SIG-M5 treated with dmso at 0.1 percent for 504 hours (cell line): ENCODE measurements around the gene CACNB4.
A peak's percentile ranks its signal among the peaks of the same experiment; 100 is the strongest.
"Not testable (repeated sequence)": the region's sequence is repeated elsewhere in the genome, so short reads cannot be mapped to it uniquely, and the experiment has no call there.

Experiments
- DNase-seq: peaks from one replicate; lab custom pipeline; 2025; ENCODE audit not compliant: unreplicated experiment; lab: John Stamatoyannopoulos, UW

Gene CACNB4

DNA sequence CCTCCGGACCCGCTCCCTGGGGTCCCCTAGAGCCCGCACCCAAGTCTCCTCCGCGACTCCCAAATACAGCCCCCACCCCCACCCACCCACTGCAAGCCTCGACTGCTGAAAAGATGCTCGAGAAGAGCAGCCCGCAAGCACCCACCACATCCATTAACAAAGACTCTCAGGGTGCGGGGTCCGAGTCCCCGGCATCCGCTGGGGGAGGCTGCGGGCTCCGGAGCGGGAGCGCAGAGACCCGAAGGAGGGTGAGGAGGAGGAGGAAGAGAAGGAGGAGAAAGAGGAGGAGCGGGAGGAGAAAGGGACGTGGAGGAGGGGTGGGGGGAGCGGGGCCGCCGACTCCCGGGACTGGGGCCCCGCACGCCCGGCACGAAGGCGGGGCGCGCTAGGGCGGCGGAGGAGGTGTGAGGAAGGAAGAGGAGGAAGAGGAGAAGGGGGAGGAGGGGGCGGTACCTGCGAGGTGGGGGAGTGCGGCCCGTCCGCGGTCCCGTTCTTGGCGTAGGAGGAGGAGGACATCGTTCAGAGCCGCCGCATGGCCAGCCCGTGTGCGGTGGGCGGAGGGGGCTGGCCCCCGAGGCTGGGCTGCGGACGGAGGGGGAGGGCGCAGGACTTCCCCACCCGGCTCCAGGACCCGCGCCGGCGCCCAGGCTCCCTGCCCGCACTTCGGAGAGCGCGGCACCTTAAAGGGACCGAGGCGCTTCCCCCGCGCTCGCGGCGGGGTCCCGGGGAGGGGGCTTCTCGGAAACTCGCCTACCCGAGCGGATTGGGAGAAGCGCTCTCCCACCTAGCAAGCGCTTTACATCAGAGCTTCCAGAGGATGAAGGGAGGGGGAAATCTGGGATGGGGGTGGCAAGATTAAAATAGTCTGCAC, at the start of gene CACNB4:
Gene CACNB4, minus strand, starts transcription at position 549 of the 871 bp plus-strand sequence.
- no peak for DNase-seq

DNA sequence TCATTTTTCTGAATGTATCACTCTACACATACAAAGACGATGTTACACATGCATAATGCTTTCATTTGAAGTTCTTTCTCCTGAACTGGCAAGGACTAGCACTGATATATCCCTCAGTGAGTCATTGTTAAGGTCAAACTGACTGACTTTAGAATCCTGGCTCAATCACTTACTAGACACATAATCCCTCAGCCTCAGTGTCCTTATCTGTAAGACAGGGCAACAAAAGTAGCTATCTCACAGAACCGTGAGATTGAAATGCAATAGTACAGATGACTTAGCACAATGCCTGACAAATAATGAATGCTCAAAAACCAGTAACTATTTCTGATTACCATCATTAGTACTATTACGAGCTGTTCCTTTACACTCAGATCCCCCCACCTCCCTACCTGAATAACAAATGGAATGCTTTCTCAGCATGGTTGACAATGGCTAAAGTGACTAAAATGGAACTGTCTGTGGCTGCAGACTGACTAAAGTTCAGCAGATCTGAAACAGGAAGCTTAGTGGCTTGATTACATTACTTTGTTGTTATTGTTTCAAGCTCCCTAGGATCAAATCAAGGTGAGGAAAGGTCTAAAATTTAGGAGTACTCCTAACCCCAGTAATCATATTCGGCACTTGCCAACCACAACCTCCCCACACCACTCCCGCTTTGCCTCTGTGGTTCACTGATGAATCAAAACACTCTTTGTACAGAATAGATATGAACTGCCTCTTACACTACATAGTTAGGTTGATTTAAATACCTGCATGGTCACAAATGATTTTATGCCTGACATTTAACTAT, 35.8 kb upstream of the CACNB4 start:
- no peak for DNase-seq

GRCh38 chr2:152132306-152132705, 33.5 kb upstream of the CACNB4 start:
- DNase-seq = no peak

- no peak for DNase-seq
Measured at GRCh38 chr2:152127628-152128027, 28.8 kb upstream of the CACNB4 start.

DNA sequence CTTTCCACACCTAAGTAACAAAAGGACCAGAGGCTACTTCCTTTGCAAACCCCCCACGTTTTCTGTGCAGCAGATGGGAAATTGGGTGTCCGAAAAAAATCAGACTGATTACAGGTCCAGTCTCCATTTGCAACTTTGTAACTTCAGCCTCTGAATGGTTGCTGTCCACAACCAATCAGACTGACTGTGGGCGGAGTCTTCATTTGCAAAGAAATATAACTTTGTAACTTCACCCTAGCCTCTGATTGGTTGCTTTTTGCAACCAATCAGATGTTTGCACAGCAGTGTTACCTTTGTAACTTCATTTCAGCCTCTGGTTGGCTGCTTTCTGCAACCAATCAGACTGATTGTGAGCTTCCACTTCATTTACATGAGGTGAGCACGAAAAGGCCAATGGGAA, 27.8 kb upstream of the CACNB4 start:
- DNase-seq = no peak

GRCh38 chr2:152122161-152122560, 23.3 kb upstream of the CACNB4 start:
- no peak for DNase-seq

GRCh38 chr2:152120430-152120829, 21.6 kb upstream of the CACNB4 start:
- no peak for DNase-seq

GRCh38 chr2:152115952-152116351, 17.1 kb upstream of the CACNB4 start:
- no peak for DNase-seq

- no peak for DNase-seq
Measured at GRCh38 chr2:152114366-152114765, 15.5 kb upstream of the CACNB4 start.

GRCh38 chr2:152107140-152107539, 8.3 kb upstream of the CACNB4 start:
- not testable (repeated sequence) for DNase-seq

GRCh38 chr2:152106464-152106863, 7.6 kb upstream of the CACNB4 start:
- DNase-seq = no peak

DNA sequence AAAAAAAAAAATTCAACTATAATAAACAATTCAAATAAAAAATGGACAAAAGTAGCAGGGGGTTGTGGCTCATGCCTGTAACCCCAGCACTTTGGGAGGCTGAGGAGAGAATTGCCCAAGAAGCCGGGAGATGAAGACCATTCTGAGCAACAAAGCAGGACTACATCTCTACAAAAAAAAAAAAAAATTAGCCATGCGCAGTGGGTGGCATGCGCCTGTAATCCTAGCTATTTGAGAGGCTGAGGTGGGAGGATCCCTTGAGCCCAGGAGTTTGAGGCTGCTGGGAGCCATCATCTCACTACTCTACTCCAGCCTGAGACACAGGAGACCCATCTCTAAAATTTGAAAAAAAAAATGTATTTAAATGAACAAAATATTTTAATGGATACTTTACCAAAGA, 4.4 kb upstream of the CACNB4 start:
- DNase-seq = no peak

GRCh38 chr2:152100961-152101360, 2.1 kb upstream of the CACNB4 start:
- no peak for DNase-seq

DNA sequence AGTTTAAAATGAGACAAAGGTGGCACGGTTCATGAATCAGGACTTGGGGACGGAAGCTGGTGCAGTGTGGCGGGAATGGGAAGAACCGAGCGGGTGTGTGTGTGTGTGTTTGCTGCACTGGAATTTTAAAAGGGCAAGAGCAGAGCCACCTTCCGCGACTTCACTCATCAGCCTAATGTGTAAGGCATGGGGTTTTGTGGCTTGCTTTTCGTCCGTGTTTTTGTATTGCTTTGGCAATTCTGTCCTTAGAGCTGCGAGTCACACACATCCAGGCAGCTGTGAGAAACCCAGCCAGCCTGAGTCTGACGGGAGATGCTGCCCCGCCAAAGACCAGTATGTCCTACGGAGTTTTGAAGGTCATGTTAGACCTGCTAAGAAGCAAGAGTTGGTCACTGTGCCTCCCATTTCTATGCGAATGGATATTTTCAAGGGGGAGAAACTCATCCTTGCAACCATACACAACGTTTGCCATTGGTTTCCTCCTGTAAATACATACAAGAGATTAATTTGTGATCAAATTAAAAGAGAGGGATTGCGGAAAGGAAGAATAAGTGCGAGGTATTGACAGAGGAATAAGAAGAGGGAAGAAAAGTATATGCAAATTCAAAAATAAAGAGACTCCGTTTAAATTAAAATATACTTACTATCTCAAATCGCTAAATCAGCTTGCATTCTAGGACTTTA, 665 bp upstream of the CACNB4 start:
- peak; percentile 17 for DNase-seq

DNA sequence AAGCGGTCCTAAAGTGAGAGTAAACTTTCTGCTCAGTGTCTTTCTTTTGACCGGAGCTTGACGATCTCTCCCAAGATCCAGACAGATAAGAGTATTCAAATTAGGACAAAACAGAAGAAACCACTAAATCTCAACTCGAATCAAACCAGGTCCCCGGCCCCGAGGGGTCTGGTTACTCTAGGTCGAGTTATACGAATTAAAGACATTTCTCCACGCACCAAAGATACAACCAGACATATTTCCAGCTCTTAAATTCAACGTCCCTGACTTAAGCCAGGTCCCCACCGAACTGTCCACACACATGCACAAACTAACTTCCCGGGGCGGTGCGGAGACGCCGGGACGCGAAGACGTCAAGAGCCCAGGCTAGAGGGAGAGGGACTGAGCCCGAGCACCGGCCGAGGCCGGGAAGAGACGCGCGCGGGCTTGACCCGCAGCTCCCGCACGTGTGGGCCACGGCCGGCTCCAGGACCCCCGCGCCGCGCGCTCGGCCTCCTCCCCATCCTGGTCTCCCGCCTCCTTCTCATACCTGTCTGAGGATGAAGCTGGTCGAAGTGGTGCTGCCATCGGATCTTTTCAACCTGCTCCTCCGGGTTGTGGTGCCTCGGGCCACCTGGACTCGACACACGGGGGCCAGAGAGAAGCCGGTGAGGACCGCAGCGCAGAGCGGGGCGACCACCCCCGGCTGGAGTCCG, 896 bp downstream of the CACNB4 start:
- DNase-seq = no peak

- no peak for DNase-seq
Measured at GRCh38 chr2:152097290-152097800, 1.5 kb downstream of the CACNB4 start.

GRCh38 chr2:152095146-152095545, 3.7 kb downstream of the CACNB4 start:
- no peak for DNase-seq

DNA sequence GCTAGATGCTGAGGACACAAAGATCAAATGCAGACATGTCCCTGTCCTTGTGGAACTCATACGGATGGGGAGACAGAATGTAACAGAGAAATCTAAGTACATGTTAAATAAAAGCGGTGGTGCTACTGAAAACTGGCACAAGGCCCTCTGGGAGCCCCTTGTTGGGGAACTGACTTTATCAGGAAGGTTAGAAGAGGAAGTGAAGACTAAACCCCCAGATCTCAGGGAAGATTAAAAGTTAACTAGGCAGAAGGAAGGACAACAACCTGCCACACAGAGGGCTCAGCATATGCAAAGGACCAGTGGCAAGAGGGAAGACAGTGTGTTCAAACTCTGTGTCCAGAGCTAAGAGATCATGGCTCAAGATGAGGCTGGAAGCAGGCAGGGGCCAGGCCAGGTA, 4.8 kb downstream of the CACNB4 start:
- DNase-seq = peak; percentile 23

DNA sequence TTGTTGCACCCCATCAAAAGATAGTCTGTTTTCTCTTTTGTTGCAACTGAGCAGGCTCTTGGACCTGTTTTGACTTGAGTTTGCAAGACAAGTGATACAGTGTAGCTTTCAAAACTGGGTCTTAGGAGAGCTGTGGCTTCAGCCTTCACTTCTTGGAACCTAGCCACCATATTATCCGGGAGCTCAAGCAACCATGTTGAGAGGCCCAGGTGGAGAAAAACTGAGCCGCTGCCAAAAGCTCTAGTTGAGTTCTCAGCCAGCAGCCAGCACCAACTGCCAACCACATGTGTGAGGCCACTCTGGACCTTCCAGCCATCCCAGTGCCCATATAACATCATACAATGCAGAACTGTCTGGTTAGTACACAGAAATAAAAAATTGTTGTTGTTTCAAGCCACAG, 5.4 kb downstream of the CACNB4 start:
- DNase-seq = no peak

GRCh38 chr2:152092095-152092494, 6.7 kb downstream of the CACNB4 start:
- DNase-seq = no peak

GRCh38 chr2:152090726-152091125, 8.1 kb downstream of the CACNB4 start:
- DNase-seq = not testable (repeated sequence)
